NCI-H146 treated with DMSO at 0.1 percent for 48 hours (cell line): ENCODE results near the gene NELFA.

Source experiments
- DNase-seq: peaks from one replicate; lab custom pipeline; 2025; ENCODE audit not compliant: unreplicated experiment; lab: John Stamatoyannopoulos, UW

The NELFA gene

GRCh38 chr4:1939664-1940509 lies 68.9 kb downstream of the NELFA start:
- DNase-seq = no peak

GRCh38 chr4:1938027-1938426 lies 70.7 kb downstream of the NELFA start:
- DNase-seq = no peak

- no peak for DNase-seq
These were observed 71.2 kb downstream of the NELFA start for GRCh38 chr4:1937550-1937949.

GRCh38 chr4:1933700-1934099 lies 75.1 kb downstream of the NELFA start:
- no peak for DNase-seq

- DNase-seq = no peak
These were observed 76.0 kb downstream of the NELFA start for GRCh38 chr4:1932736-1933135.
